GM12878 (cell line): ENCODE results near the gene ZPBP. TPM values are rescaled to one million over a fixed set of nuclear protein-coding genes. Genes with fewer than 3 reads are reported as not detected.

Experiments used
- ASH2L ChIP-seq: fragments of 300-600, 200-600 bp; sonication (generic); IDR thresholded peaks from 2 replicates; pipeline ENCODE4 v1.6.1; 2017; ENCODE audit warnings: low read depth, mild to moderate bottlenecking, borderline replicate concordance
- ATF7 ChIP-seq: fragments of 450-650 bp; IDR thresholded peaks from 2 replicates; pipeline ENCODE4 v1.6.1; 2016; ENCODE audit warnings: low read depth, mild to moderate bottlenecking
- CTCF ChIP-seq, 3 experiments: IDR thresholded peaks in 2 of 3; conservative IDR thresholded peaks in 1 of 3; 2 replicates each; pipeline ENCODE4 v1.5.1; 2011; ENCODE audit warnings: low read depth in 3 of 3, low read length in 3 of 3, mild to moderate bottlenecking in 3 of 3, control low read depth in 2 of 3, moderate library complexity in 2 of 3, inconsistent platforms in 1 of 3, mixed read lengths in 1 of 3; ENCODE audit not compliant: control insufficient read depth in 2 of 3, insufficient read depth in 1 of 3; ENCODE audit errors: extremely low read depth in 1 of 3
- EZH2 ChIP-seq: IDR thresholded peaks from 2 replicates; pipeline ENCODE4 v1.6.1; 2012; ENCODE audit warnings: low read depth, mild to moderate bottlenecking, control low read depth, inconsistent platforms, low read length, borderline replicate concordance; ENCODE audit not compliant: control insufficient read depth
- LARP7 ChIP-seq: fragments of 450-650 bp; IDR thresholded peaks from 2 replicates; pipeline ENCODE4 v1.6.1; 2017; ENCODE audit warnings: mild to moderate bottlenecking
- POLR2AphosphoS5 ChIP-seq: IDR thresholded peaks from 2 replicates; pipeline ENCODE4 v1.6.1; 2011; ENCODE audit warnings: mild to moderate bottlenecking, low read length, inconsistent platforms
- RAD21 ChIP-seq: IDR thresholded peaks from 2 replicates; pipeline ENCODE4 v1.6.1; 2011; ENCODE audit warnings: mild to moderate bottlenecking, low read depth, low read length, moderate library complexity; ENCODE audit not compliant: insufficient read depth
- RBBP5 ChIP-seq: fragments of 200-600 bp; sonication (generic); conservative IDR thresholded peaks from 2 replicates; pipeline ENCODE4 v1.6.1; 2016
- RFX5 ChIP-seq: IDR thresholded peaks from 2 replicates; pipeline ENCODE4 v1.6.1; 2011; ENCODE audit warnings: low read depth, low read length, improper control_type of control experiment
- SMC3 ChIP-seq: IDR thresholded peaks from 2 replicates; pipeline ENCODE4 v1.6.1; 2011; ENCODE audit warnings: low read length, improper control_type of control experiment, borderline replicate concordance
- SP1 ChIP-seq: IDR thresholded peaks from one replicate; pipeline ENCODE4 v1.6.1; 2011; ENCODE audit warnings: low read depth, low read length
- ZBTB11 ChIP-seq: fragments of 450-650 bp; formaldehyde crosslinking; IDR thresholded peaks from 2 replicates; pipeline ENCODE4 v1.5.0; 2022; ENCODE audit warnings: mild to moderate bottlenecking, missing genetic modification characterization
- polyA plus RNA-seq, 11 experiments: library from polyadenylated mRNA; depleted of rRNA in 4 of 11; unstranded in 6 of 11; stranded (reverse) in 5 of 11; fragments of >200 nt; fragmentation: Nextera tagmentation in 4 of 11; fragmentation: Illumina TruSeq in 1 of 11; extraction: Ambion mirVana in 4 of 11; extraction: Trizol in 1 of 11; gene quantifications; 1 replicate in 1 of 11; 2 replicates in 10 of 11; pipeline versions ENCODE4 v1.2.1 to v1.2.3, GENCODE V29; 2011 to 2016; ENCODE audit warnings: inconsistent platforms in 2 of 11, missing spikeins in 2 of 11, low read depth in 1 of 11
- total RNA-seq, 4 experiments: library from RNA; depleted of rRNA in 3 of 4; stranded (reverse); fragments of >200 nt in 3 of 4; fragmentation: Illumina TruSeq in 1 of 4; extraction: Trizol in 1 of 4; gene quantifications; 2 replicates each; pipeline versions ENCODE4 v1.2.1 to v1.2.3, GENCODE V29; 2013 to 2021

ZPBP gene
- total and polyA plus RNA-seq, 10 of the 15 experiments (the other 5 are each of a cell fraction or from before 2014, with no cell fraction given): not detected

GRCh38 chr7:50142425-50143017 lies 49.5 kb upstream of the ZPBP start (continued):
- TF ChIP-seq CTCF (IDR thresholded peaks at IDR 0.05 in 2 of 3, conservative IDR thresholded peaks at IDR 0.05 in 1 of 3; ENCODE audit: control insufficient read depth in 2 of 3, extremely low read depth in 1 of 3, insufficient read depth in 1 of 3, low read depth in 3 of 3, low read length in 3 of 3) (peak; percentile 55 to 61 (median 60)), RFX5 (no peak), SP1 (no peak), ATF7 (peak; percentile 79), SMC3 (peak; percentile 46; the same call in 1 of the 2 replicates), EZH2 (no peak), RBBP5 (no peak), LARP7 (no peak), POLR2AphosphoS5 (no peak), RAD21 (peak; percentile 85), ASH2L (no peak), ZBTB11 (CRISPR knock-in tag) (no peak)
